Prostate gland (tissue), 2 donors: ENCODE data around the gene HERPUD1. TPM values are rescaled to one million over a fixed set of nuclear protein-coding genes. Genes with fewer than 3 reads are reported as not detected.
"Not testable (repeated sequence)": the region's sequence is repeated elsewhere in the genome, so short reads cannot be mapped to it uniquely, and the experiment has no call there.

ENCODE experiments used
- DNase-seq: peaks from one replicate; pipeline ENCODE4 v3.0.0-alpha.2; 2019; ENCODE audit warnings: low spot score
- H3K27ac ChIP-seq, 2 donors: fragments of 200-600 bp; sonication (generic); 2 replicates each; pipeline ENCODE4 v1.5.1; 2017 to 2019
- H3K27me3 ChIP-seq: fragments of 200-600 bp; sonication (generic); replicated peaks from 2 replicates; pipeline ENCODE4 v1.5.1; 2019; ENCODE audit not compliant: insufficient read depth
- H3K36me3 ChIP-seq, 2 donors: fragments of 200-600 bp; sonication (generic); 1 replicate in 1 of 2; 2 replicates in 1 of 2; pipeline versions ENCODE4 v1.5.1 to v1.8.1; 2017 to 2019
- H3K4me1 ChIP-seq: fragments of 200-600 bp; sonication (generic); replicated peaks from 2 replicates; pipeline ENCODE4 v1.5.1; 2019
- H3K4me3 ChIP-seq, 2 donors: fragments of 200-600 bp; sonication (generic); 2 replicates each; pipeline ENCODE4 v1.5.1; 2017 to 2019
- H3K9me3 ChIP-seq: fragments of 200-600 bp; sonication (generic); 2 replicates; pipeline ENCODE4 v1.5.1; 2017
- POLR2A ChIP-seq: fragments of 450-650 bp; IDR thresholded peaks from one replicate; pipeline ENCODE4 v1.6.1; 2016; ENCODE audit warnings: antibody characterized with exemption, mild to moderate bottlenecking
- POLR2AphosphoS5 ChIP-seq: sonication (generic); formaldehyde crosslinking; IDR thresholded peaks from one replicate; pipeline ENCODE4 v1.6.1; 2017; ENCODE audit warnings: antibody characterized with exemption
- WGBS: methylation state at CpG from one replicate; pipeline ENCODE4 v1.1.5; 2018; 5-methylcytosine and 5-hydroxymethylcytosine counted together
- intact Hi-C: fragments of 100-400 bp; cut with DNase I; formaldehyde crosslinking; loops from one replicate; pipeline ENCODE4 v1.14.2; 2022
- total RNA-seq, 2 donors: library from RNA; depleted of rRNA; stranded (reverse); fragments of >200 nt; gene quantifications; one replicate each; pipeline ENCODE4 v1.1.0, GENCODE V29; 2016
- TF ChIP-seq, protein P1 (sequence below), 4 experiments: fragments of 200-600 bp in 2 of 4; fragments of 450-650 bp in 2 of 4; sonication (generic) in 2 of 4; IDR thresholded peaks; 1 replicate in 3 of 4; 2 replicates in 1 of 4; pipeline ENCODE4 v1.5.1; 2016 to 2019; ENCODE audit warnings: antibody characterized with exemption in 4 of 4, mild to moderate bottlenecking in 2 of 4, moderate library complexity in 2 of 4

The HERPUD1 gene, protein sequence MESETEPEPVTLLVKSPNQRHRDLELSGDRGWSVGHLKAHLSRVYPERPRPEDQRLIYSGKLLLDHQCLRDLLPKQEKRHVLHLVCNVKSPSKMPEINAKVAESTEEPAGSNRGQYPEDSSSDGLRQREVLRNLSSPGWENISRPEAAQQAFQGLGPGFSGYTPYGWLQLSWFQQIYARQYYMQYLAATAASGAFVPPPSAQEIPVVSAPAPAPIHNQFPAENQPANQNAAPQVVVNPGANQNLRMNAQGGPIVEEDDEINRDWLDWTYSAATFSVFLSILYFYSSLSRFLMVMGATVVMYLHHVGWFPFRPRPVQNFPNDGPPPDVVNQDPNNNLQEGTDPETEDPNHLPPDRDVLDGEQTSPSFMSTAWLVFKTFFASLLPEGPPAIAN
- 100 to 1,000 TPM; 365 to 952 TPM for total RNA-seq

DNA sequence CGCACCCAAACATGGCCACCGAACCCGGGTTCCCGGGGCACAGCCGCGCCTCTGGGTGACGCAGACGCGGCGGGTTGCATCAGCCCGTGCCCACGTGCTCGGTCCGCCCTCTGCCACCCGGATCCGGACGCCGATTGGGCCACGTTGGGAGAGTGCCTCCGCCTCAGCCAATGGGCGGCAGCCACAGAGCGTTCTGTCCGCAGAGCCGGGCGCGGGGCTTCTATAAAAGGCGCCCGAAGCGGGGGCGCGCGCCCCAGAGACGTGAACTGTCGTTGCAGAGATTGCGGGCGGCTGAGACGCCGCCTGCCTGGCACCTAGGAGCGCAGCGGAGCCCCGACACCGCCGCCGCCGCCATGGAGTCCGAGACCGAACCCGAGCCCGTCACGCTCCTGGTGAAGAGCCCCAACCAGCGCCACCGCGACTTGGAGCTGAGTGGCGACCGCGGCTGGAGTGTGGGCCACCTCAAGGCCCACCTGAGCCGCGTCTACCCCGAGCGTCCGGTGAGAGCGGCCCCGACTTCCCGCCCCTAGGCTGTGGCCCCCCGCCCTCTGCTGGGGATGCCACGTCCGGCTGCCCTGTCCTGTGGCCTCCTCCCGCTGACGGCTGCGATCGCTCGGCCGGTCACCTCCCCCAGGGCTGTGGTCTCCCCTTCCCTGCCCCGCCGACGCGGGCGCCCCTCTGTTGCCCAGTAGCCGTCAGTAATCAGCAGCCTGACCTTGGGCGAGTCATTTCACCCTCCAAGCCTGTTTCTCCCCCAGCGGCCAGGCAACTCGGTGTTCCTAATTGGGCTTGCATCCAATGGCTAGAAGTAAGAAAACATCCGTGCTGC is at the start of gene HERPUD1:
TSS of gene HERPUD1 (plus strand) at position 251 of the 829 bp plus-strand sequence. CDS start at position 354, 103 bp downstream.
- Histone ChIP-seq H3K4me3 (peak within 1 kb of the TSS; percentile 86 to 90), H3K36me3 (peaks cover 0 to 7% of the 10 kb centered on the region in 2 donors), H3K27ac (peak within 1 kb of the TSS; percentile 98 to 99), H3K9me3 (no peaks in the 10 kb centered on the region), H3K4me1 (no peaks in the 10 kb centered on the region), H3K27me3 (no peaks in the 10 kb centered on the region)
- intact Hi-C loops = loop anchor here (2.0 to 10.0 kb wide), 2 partner anchors 57 to 197 kb away; partner anchors contain the start of genes NLRC5 and NUP93
- peak; percentile 99 for DNase-seq
- TF ChIP-seq POLR2AphosphoS5 = peak; percentile 97
- TF ChIP-seq POLR2A = peak; percentile 89
- TF ChIP-seq, protein P1, sequence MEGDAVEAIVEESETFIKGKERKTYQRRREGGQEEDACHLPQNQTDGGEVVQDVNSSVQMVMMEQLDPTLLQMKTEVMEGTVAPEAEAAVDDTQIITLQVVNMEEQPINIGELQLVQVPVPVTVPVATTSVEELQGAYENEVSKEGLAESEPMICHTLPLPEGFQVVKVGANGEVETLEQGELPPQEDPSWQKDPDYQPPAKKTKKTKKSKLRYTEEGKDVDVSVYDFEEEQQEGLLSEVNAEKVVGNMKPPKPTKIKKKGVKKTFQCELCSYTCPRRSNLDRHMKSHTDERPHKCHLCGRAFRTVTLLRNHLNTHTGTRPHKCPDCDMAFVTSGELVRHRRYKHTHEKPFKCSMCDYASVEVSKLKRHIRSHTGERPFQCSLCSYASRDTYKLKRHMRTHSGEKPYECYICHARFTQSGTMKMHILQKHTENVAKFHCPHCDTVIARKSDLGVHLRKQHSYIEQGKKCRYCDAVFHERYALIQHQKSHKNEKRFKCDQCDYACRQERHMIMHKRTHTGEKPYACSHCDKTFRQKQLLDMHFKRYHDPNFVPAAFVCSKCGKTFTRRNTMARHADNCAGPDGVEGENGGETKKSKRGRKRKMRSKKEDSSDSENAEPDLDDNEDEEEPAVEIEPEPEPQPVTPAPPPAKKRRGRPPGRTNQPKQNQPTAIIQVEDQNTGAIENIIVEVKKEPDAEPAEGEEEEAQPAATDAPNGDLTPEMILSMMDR (IDR thresholded peaks at IDR 0.05) = peak in 2 of 4 experiments; percentile 49 to 58
- 0% methylated on average over 64 of the region's 83 CpGs for WGBS

DNA sequence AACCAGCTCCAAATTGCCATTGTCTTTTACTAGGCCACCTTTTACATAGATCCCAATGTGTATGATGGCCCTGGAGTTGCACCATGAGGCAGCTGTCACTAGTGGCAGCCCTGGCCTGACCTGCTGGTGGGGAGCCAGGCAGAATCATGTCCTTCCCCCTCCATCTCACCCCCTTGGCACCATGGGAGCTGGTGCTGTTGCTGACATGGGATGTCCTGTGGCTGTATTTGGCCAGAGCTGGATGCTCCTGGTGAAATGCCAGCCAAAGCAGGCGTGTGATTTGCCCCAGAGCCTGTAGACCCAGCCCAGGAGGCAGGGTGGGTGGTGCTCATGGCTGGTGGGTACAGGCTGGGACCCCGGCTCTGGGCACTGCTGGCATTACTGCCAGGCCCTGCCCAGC is 48.4 kb upstream of the HERPUD1 start:
- 90% methylated on average over 2 of the region's 2 CpGs for WGBS
- intact Hi-C loops = no loop called here
- H3K27ac ChIP-seq = no peak overlapping the region
- no peak overlapping the region for H3K4me3 ChIP-seq
- TF ChIP-seq, protein P1 (IDR thresholded peaks at IDR 0.05) = no peak
- TF ChIP-seq POLR2A (no peak), POLR2AphosphoS5 (no peak)
- H3K36me3 ChIP-seq = no peaks in the 10 kb centered on the region
- no peaks in the 10 kb centered on the region for H3K4me1 ChIP-seq
- H3K27me3 ChIP-seq = no peaks in the 10 kb centered on the region
- DNase-seq = no peak
- no peaks in the 10 kb centered on the region for H3K9me3 ChIP-seq

DNA sequence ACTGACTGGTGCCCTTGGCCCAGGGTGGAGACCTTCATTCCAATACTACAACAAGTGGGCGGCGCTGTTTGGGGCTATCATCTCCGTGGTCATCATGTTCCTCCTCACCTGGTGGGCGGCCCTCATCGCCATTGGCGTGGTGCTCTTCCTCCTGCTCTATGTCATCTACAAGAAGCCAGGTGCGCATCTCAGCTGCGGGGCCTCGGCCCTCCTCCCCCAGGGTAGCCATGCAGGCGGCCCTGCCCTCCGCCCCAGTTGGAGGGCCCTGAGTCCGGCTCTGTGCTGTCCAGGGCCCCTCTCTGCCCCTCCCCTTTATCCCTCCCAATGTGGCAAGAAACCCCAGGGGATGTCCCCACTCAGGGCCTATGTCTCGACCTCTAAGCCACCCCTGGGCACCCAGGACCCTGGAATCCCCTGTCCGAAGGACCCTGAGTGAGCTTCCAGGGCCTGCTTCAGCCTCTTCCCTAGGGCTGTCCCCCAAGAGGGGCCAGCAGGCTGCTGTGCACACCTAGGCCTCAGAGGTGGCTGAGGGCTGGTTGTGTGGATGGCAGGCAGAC is 47.8 kb upstream of the HERPUD1 start:
- intact Hi-C loops = no loop called here
- WGBS = 96% methylated on average over 14 of the region's 14 CpGs
- TF ChIP-seq, protein P1 (IDR thresholded peaks at IDR 0.05) = no peak
- H3K27me3 ChIP-seq = no peaks in the 10 kb centered on the region
- no peak overlapping the region for H3K27ac ChIP-seq
- no peak for DNase-seq
- H3K4me1 ChIP-seq = peaks cover under 1% of the 10 kb centered on the region
- no peaks in the 10 kb centered on the region for H3K9me3 ChIP-seq
- H3K4me3 ChIP-seq = no peak overlapping the region
- no peaks in the 10 kb centered on the region for H3K36me3 ChIP-seq

DNA sequence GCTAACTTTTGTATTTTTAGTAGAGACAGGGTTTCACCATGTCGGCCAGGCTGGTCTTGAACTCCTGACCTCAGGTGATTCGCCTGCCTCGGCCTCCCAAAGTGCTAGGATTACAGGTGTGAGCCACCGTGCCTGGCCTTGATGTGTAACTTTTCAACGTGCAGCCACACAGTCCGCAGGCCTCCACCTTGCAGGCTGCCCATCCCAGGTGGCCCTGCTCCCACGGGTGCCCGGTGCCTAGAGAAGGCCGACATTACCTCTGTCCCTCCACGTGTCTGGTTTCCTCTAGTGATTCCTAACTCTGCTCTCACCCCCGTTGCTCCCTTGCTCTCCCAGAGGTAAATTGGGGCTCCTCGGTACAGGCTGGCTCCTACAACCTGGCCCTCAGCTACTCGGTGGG is 47.0 kb upstream of the HERPUD1 start:
- H3K9me3 ChIP-seq, DNase-seq, H3K27me3 ChIP-seq, H3K27ac ChIP-seq, intact Hi-C loops, H3K4me1 ChIP-seq, H3K36me3 ChIP-seq, H3K4me3 ChIP-seq: not testable (repeated sequence)
- WGBS = 90% methylated on average over 13 of the region's 13 CpGs

DNA sequence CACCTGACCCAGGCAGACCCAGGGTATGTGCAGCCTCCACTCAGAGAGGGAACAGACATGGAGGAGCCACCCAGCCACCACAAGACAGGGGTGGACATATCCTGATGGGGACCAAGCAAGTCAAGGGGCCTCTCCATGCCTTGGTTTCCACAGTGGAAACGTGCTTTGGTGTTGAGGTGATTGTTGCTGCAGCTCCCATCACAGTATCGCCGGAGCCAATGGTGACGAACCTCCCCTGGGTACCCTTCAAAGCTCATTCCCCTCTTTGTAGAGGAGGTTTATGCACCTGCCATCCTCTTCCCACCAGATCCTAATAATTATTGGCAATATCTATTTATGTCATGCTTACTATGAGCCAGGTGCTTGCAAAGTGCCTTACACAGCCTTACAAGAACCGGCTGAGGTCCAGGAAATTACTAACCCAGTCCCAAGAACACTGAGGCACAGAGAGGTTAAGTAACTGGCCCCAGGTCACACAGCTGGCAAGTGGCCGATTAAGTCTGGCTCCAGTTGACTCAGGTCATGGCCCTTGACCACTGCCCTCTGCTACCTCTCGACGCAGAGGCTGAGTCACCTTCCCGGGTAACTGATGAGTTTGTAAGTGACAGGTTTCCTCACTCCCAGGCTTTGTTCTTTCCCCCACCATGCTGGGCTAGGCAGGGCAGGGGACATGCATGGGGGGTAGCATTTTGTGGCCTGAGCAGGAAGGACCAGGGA is 46.3 kb upstream of the HERPUD1 start:
- no peaks in the 10 kb centered on the region for H3K9me3 ChIP-seq
- H3K4me3 ChIP-seq = no peak overlapping the region
- WGBS = 95% methylated on average over 9 of the region's 9 CpGs
- peaks cover 3% of the 10 kb centered on the region for H3K4me1 ChIP-seq
- TF ChIP-seq POLR2A (no peak), POLR2AphosphoS5 (no peak)
- TF ChIP-seq, protein P1 (IDR thresholded peaks at IDR 0.05) = no peak
- intact Hi-C loops = no loop called here
- H3K27me3 ChIP-seq = no peaks in the 10 kb centered on the region
- no peak for DNase-seq
- no peak overlapping the region for H3K27ac ChIP-seq
- H3K36me3 ChIP-seq = no peaks in the 10 kb centered on the region
